GM18858 (cell line): ENCODE data around the gene COQ10A.

ENCODE experiments used
- ATAC-seq: cut with Tn5 transposase; IDR thresholded peaks from one replicate; pipeline ENCODE4 v1.9.1; 2021; ENCODE audit not compliant: unreplicated experiment

The COQ10A gene

DNA sequence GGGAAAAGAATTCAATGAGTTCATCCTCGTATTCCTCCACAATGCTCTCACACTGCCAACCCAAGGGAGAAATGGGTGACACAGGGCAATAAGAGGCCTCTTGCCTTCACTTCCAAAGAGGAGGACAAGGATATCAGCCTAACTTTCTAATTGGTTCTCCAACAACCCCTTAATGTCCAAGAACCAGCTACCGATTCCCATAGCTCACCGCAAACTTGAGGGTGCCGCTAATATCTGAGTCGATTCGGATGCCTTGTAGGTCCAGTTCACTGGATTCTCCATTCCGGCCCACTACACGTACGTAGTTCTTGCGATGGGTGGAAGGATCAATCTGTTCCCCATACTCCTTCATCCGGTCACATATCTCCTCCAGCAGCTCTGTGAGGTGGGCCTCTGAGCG lies 44.3 kb downstream of the COQ10A start:
- no peak for ATAC-seq

DNA sequence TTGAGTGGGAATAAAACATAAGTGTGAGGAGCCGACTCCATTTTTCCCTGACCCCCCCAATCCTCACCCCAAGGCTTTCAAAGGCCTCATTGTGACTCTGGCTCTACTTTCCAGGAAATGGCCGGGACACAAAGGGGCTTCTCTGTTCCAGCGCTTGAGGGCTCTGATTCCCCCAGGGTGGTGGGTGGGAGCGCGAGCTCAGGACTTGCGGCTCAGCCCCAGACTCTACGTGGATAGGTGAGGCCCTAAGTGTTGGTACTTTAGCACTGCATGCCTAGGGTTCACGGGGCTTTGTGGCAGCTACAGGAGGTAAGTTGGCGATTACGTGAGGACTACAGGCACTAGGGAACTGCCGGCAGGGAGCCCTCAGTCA lies 48.5 kb downstream of the COQ10A start:
- ATAC-seq: no peak

DNA sequence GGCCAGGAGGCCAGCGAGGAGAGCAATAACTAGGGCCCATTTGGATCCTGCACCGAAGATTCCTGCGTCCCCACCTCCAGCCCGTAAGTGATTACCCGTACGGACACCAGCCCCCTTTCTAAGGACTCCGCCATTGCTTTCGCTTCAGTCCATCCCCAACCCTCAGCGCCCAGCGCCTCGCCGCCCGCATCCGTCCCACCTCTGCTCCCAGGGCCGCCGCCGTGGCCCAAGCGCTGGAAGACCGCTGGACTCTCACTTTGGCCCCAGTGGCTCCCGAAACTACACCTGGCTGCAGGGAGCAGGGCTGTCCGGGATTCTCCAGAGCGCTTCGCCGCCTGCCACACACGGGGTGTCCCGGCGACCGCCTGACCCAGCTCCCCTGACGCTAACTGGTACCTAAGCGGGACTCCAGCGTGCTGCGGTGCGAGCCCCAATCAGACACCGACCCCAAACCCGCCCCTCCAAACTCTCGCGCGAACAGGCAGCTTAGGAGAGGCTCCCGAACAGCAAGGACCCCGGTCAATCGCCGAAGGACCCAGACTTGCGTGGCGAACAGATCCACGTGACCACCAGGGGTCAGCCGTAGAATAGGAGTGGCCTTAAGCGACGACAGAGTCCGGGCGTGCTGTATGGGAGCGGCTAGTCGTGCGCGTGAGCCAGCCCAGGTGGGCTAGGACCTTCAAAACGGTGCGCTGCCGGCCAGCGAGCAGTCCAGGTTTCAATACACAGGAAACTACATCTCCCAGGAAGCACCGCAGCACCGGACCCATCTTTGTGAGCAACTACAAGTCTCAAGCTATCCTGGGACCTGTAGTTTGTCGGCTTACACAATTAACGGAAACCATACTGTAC lies 49.1 kb downstream of the COQ10A start, which contains the start of gene CNPY2:
TSS of gene CNPY2 (minus strand) at position 367 of the 852 bp plus-strand sequence. CDS start 771 bp downstream, outside the sequence.
- peak; percentile 79 for ATAC-seq

DNA sequence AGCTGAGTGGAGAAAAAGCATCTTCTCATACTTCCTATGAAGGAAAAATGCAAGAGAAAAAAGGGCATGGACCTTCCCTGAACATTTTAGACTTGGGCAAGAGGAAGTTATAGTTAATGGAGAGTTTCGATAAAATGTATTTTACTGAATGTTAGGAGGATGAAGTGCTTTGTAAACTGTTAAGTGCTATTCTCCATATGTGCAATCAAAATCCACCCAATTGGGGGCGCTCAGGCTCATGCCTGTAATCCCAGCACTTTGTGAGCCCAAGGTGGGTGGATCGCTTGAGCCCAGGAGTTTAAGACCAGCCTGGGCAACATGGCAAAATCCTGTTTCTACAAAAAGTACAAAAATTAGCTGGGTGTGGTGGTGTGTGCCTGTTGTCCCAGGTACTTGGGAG lies 50.9 kb downstream of the COQ10A start:
- no peak for ATAC-seq
